Metanephros (tissue), 1 donor: Measurements from ENCODE around the gene UBE2G2. TPM values are rescaled to one million over a fixed set of nuclear protein-coding genes. Genes with fewer than 3 reads are reported as not detected.

Experiments used
- total RNA-seq: library from RNA; depleted of rRNA; stranded (reverse); fragments of >200 nt; gene quantifications from one replicate; pipeline ENCODE4 v1.2.3, GENCODE V29; 2014

The UBE2G2 gene
- total RNA-seq = 90.8 TPM

GRCh38 chr21:44801468-44802395, at the start of gene UBE2G2:
UBE2G2 (minus strand) TSS chr21:44801820; CDS start chr21:44801748, 72 bp downstream.

GRCh38 chr21:44817914-44818639, 16.5 kb upstream of the UBE2G2 start, which contains the start of gene SUMO3:
SUMO3 (minus strand) TSS chr21:44818062; CDS start chr21:44817968, 94 bp downstream.

Other genes starting within 250 kb of the UBE2G2 start
- not detected for gene KRTAP10-3, start 243.0 kb downstream of the UBE2G2 start, total RNA-seq
- not detected for gene KRTAP10-4, start 228.1 kb downstream of the UBE2G2 start, total RNA-seq
- not detected for gene KRTAP10-5, start 221.2 kb downstream of the UBE2G2 start, total RNA-seq
- gene KRTAP10-6, start 209.3 kb downstream of the UBE2G2 start, total RNA-seq = not detected
- not detected for gene KRTAP10-7, start 201.2 kb downstream of the UBE2G2 start, total RNA-seq
- gene KRTAP10-8, start 189.7 kb downstream of the UBE2G2 start, total RNA-seq = not detected
- not detected for gene KRTAP10-9, start 174.7 kb downstream of the UBE2G2 start, total RNA-seq
- gene KRTAP10-10, start 164.5 kb downstream of the UBE2G2 start, total RNA-seq = not detected
- gene KRTAP10-11, start 155.4 kb downstream of the UBE2G2 start, total RNA-seq = not detected
- not detected for gene KRTAP12-4, start 147.2 kb downstream of the UBE2G2 start, total RNA-seq
- gene KRTAP12-3, start 143.9 kb downstream of the UBE2G2 start, total RNA-seq = not detected
- not detected for gene KRTAP12-2, start 134.9 kb downstream of the UBE2G2 start, total RNA-seq
- gene KRTAP12-1, start 119.7 kb downstream of the UBE2G2 start, total RNA-seq = not detected
- not detected for gene KRTAP10-12, start 104.6 kb downstream of the UBE2G2 start, total RNA-seq
- gene TSPEAR, start 90.2 kb downstream of the UBE2G2 start, total RNA-seq = 0.53 TPM
- gene SUMO3, start 16.2 kb upstream of the UBE2G2 start, total RNA-seq = 54.2 TPM
- gene PTTG1IP, start 71.9 kb upstream of the UBE2G2 start, total RNA-seq = 235 TPM
- 39.2 TPM for gene ITGB2, start 119.1 kb upstream of the UBE2G2 start, total RNA-seq
- gene SLX9, start 138.2 kb upstream of the UBE2G2 start, total RNA-seq = 14.3 TPM